Tibial nerve (tissue), 4 donors: ENCODE results near the gene JMJD6. TPM values are rescaled to one million over a fixed set of nuclear protein-coding genes. Genes with fewer than 3 reads are reported as not detected.

Experiments used
- DNase-seq, 2 donors: peaks; one replicate each; pipeline ENCODE4 v3.0.0-alpha.2; 2019; ENCODE audit warnings: low spot score in 2 of 2
- H3K27ac ChIP-seq, 4 donors: fragments of 200-600 bp; sonication (generic) in 3 of 4; one replicate each; pipeline ENCODE4 v1.5.1; 2017 to 2019; ENCODE audit warnings: mild to moderate bottlenecking in 1 of 4
- H3K27me3 ChIP-seq, 2 donors: fragments of 200-600 bp; sonication (generic) in 1 of 2; one replicate each; pipeline versions ENCODE4 v1.5.1 to v1.6.0; 2017 to 2019
- H3K36me3 ChIP-seq, 3 donors: fragments of 200-600 bp; sonication (generic); one replicate each; pipeline ENCODE4 v1.5.1; 2018 to 2019
- H3K4me1 ChIP-seq, 4 donors: fragments of 200-600 bp; sonication (generic) in 3 of 4; one replicate each; pipeline ENCODE4 v1.5.1; 2017 to 2019
- H3K4me3 ChIP-seq, 4 donors: fragments of 200-600 bp; sonication (generic) in 3 of 4; one replicate each; pipeline ENCODE4 v1.5.1; 2017 to 2019; ENCODE audit warnings: mild to moderate bottlenecking in 1 of 4, moderate library complexity in 1 of 4
- H3K9me3 ChIP-seq, 4 donors: fragments of 200-600 bp; sonication (generic) in 3 of 4; one replicate each; pipeline ENCODE4 v1.5.1; 2017 to 2019
- EP300 ChIP-seq, 2 donors: sonication (generic); formaldehyde crosslinking; IDR thresholded peaks; one replicate each; pipeline ENCODE4 v1.6.1; 2017; ENCODE audit warnings: antibody characterized with exemption in 2 of 2, mild to moderate bottlenecking in 1 of 2
- POLR2A ChIP-seq, 2 donors: fragments of 450-650 bp; IDR thresholded peaks; one replicate each; pipeline ENCODE4 v1.6.1; 2017; ENCODE audit warnings: antibody characterized with exemption in 2 of 2, mild to moderate bottlenecking in 2 of 2, moderate library complexity in 2 of 2
- WGBS, 2 donors: methylation state at CpG; one replicate each; pipeline ENCODE4 v1.1.5; 2018; 5-methylcytosine and 5-hydroxymethylcytosine counted together
- total RNA-seq, 4 donors: library from RNA; depleted of rRNA; stranded (reverse); fragments of >200 nt; gene quantifications; one replicate each; pipeline ENCODE4 v1.1.0, GENCODE V29; 2016
- TF ChIP-seq, protein P1 (sequence below), 5 experiments: fragments of 200-600 bp in 3 of 5; fragments of 450-650 bp in 2 of 5; sonication (generic) in 3 of 5; IDR thresholded peaks; one replicate each; pipeline ENCODE4 v1.5.1; 2016 to 2019; ENCODE audit warnings: antibody characterized with exemption in 5 of 5, mild to moderate bottlenecking in 3 of 5, moderate library complexity in 2 of 5

Gene JMJD6
- total RNA-seq, 4 donors from 2014 or later: 14.0 to 45.0 (median 34.2) TPM

DNA sequence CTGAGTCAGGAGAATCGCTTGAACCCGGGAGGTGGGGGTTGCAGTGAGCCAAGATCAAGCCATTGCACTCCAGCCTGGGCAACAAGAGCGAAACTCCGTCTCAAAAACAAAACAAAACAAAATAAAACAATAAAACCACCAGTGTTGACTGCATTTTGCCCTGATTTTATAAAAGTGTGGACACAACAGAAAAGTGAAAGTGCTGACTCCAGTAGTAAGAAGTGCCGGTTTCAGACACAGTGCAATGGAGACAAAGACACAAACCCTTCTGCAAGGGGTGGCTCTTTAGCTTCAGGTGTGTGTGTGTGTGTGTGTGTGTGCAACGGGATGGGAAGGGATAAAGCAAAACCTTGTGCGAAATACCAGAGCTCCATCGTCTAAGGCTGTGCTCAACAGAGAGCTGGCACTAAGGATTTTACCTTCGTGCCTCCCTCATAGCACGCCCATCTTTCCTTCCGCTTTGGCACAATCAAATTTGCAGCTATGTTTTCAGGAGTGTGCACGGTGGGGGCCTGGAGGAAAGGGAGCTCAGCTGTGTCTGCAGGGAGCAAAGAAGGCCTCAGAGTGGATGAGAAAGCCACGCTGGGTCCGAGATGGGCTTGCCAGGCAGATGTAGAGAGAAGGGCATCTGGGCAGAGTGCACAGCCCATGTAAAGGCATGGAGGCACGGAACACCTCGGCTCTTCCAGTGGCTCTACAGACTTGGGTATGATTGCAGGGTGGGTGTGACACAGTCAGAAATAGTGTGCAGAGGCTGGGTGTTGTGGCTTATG is 31.2 kb downstream of the JMJD6 start:
- no peak for DNase-seq
- WGBS, 2 donors: 66 to 70% methylated on average over 16 of the region's 16 CpGs
- Histone ChIP-seq H3K27me3 (no peaks in the 10 kb centered on the region), H3K27ac (peak overlapping the region in 2 of 4 donors; percentile 22 to 23), H3K36me3 (no peaks in the 10 kb centered on the region), H3K4me1 (peaks cover 0 to 85% (median 26%) of the 10 kb centered on the region in 4 donors), H3K9me3 (no peaks in the 10 kb centered on the region), H3K4me3 (no peak overlapping the region)
- TF ChIP-seq EP300 (IDR thresholded peaks at IDR 0.05): no peak
- TF ChIP-seq POLR2A (IDR thresholded peaks at IDR 0.05): no peak

DNA sequence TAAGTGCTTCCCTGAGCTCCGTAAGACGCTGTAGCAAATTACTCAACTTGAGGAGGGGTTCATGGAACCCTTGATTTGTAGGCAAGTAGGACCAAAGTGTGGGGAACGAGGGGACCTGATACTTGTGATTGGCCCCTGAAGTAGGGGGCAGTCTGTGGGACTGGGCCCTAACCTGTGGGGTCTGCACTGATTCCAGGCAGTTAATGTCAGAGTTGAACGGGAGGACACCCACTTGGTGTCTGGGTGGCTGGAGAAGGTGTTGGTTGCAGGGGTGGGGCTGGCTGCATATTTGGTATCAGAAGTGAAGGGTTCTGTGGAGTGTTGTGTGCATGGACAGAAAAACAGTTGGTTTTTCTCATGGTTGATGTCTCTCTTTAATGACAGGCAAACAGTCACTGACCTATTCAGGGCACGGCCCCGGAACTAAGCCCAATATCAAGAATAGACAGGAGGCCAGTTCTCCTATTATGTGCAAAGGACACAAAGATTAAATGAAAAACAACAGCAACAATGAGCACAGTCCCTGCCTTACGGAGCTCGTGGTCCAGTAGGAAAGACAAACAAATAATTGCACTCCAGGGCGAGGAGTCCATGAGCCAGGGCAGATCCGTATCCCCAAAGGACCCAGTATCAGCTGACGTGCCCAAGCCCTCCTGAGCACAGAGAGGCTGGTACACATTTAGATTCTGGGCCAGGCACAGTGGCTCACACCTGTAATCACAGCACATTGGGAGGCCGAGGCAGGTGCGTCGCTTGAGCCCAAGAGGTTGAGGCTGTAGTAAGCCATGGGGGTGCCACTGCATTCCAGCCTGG is 34.8 kb downstream of the JMJD6 start:
- TF ChIP-seq POLR2A (IDR thresholded peaks at IDR 0.05) (no peak), EP300 (IDR thresholded peaks at IDR 0.05) (no peak)
- TF ChIP-seq, protein P1, sequence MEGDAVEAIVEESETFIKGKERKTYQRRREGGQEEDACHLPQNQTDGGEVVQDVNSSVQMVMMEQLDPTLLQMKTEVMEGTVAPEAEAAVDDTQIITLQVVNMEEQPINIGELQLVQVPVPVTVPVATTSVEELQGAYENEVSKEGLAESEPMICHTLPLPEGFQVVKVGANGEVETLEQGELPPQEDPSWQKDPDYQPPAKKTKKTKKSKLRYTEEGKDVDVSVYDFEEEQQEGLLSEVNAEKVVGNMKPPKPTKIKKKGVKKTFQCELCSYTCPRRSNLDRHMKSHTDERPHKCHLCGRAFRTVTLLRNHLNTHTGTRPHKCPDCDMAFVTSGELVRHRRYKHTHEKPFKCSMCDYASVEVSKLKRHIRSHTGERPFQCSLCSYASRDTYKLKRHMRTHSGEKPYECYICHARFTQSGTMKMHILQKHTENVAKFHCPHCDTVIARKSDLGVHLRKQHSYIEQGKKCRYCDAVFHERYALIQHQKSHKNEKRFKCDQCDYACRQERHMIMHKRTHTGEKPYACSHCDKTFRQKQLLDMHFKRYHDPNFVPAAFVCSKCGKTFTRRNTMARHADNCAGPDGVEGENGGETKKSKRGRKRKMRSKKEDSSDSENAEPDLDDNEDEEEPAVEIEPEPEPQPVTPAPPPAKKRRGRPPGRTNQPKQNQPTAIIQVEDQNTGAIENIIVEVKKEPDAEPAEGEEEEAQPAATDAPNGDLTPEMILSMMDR (IDR thresholded peaks at IDR 0.05): no peak
- H3K27ac ChIP-seq: peak overlapping the region in 1 of 4 donors; percentile 11
- H3K27me3 ChIP-seq: no peaks in the 10 kb centered on the region
- peaks cover 0 to 83% (median 24%) of the 10 kb centered on the region in 4 donors for H3K4me1 ChIP-seq
- no peak for DNase-seq
- 88% methylated on average over 14 of the region's 14 CpGs for WGBS, 2 donors
- no peaks in the 10 kb centered on the region for H3K9me3 ChIP-seq
- no peak overlapping the region for H3K4me3 ChIP-seq
- H3K36me3 ChIP-seq: no peaks in the 10 kb centered on the region

GRCh38 chr17:76690596-76691280 is 35.7 kb downstream of the JMJD6 start:
- Histone ChIP-seq H3K9me3 (no peaks in the 10 kb centered on the region), H3K4me1 (peaks cover 0 to 83% (median 21%) of the 10 kb centered on the region in 4 donors), H3K4me3 (no peak overlapping the region), H3K27me3 (no peaks in the 10 kb centered on the region), H3K36me3 (peaks cover 0 to 6% (median 0%) of the 10 kb centered on the region in 3 donors), H3K27ac (no peak overlapping the region)
- DNase-seq: no peak
- 85 to 87% methylated on average over 13 of the region's 13 CpGs for WGBS, 2 donors
- TF ChIP-seq EP300 (IDR thresholded peaks at IDR 0.05): no peak
- TF ChIP-seq, protein P1 (IDR thresholded peaks at IDR 0.05): no peak
- TF ChIP-seq POLR2A (IDR thresholded peaks at IDR 0.05): no peak

DNA sequence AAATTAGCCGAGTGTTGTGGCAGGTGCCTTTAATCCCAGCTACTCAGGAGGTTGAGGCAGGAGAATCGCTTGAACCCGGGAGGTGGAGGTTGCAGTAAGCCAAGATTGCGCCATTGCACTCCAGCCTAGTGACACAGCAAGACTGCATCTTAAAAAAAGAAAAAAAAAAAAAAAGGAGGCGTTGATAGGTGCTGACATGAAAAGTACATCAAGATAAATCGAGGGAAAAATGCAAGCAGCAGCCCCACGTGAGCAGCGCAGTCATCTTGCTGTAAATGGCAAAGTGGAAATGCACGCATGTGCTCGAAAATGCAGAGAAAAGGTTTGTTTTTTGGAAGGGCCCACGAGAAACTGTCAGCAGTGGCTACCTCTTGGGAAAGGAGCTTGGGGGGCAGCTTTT is 36.5 kb downstream of the JMJD6 start:
- H3K9me3 ChIP-seq: no peaks in the 10 kb centered on the region
- 95 to 96% methylated on average over 11 of the region's 11 CpGs for WGBS, 2 donors
- TF ChIP-seq POLR2A (IDR thresholded peaks at IDR 0.05) (no peak), EP300 (IDR thresholded peaks at IDR 0.05) (no peak)
- TF ChIP-seq, protein P1 (IDR thresholded peaks at IDR 0.05): no peak
- DNase-seq: no peak
- no peak overlapping the region for H3K27ac ChIP-seq
- peaks cover 0 to 82% (median 21%) of the 10 kb centered on the region in 4 donors for H3K4me1 ChIP-seq
- H3K4me3 ChIP-seq: no peak overlapping the region
- peaks cover 0 to 15% (median 0%) of the 10 kb centered on the region in 3 donors for H3K36me3 ChIP-seq
- no peaks in the 10 kb centered on the region for H3K27me3 ChIP-seq

GRCh38 chr17:76688165-76688622 is 38.2 kb downstream of the JMJD6 start:
- no peak for TF ChIP-seq POLR2A (IDR thresholded peaks at IDR 0.05)
- TF ChIP-seq, protein P1 (IDR thresholded peaks at IDR 0.05): no peak
- no peak for TF ChIP-seq EP300 (IDR thresholded peaks at IDR 0.05)
- Histone ChIP-seq H3K27me3 (no peaks in the 10 kb centered on the region), H3K36me3 (peaks cover 0 to 30% (median 0%) of the 10 kb centered on the region in 3 donors), H3K4me3 (peak overlapping the region in 1 of 4 donors; percentile 1), H3K4me1 (peaks cover 0 to 83% (median 21%) of the 10 kb centered on the region in 4 donors), H3K27ac (peak overlapping the region; percentile 64 to 90 (median 84)), H3K9me3 (no peaks in the 10 kb centered on the region)
- DNase-seq: no peak
- WGBS, 2 donors: 55 to 56% methylated on average over 9 to 11 of the region's 11 CpGs
